Effector memory CD8-positive, alpha-beta T cell (primary cell): Measurements from ENCODE around the gene RIMBP2.

ENCODE experiments used
- ATAC-seq: fragments of 150-1000 bp; cut with Tn5 transposase; replicated peaks from 2 replicates; pipeline ENCODE4 v1.10.0; 2021; ENCODE audit warnings: mild to moderate bottlenecking, moderate library complexity
- DNase-seq, 3 experiments: peaks; one replicate each; pipeline ENCODE4 v3.0.0; 2021
- H3K27ac Mint-ChIP-seq, 2 donors: one replicate each; pipeline ENCODE4 v1.8.0; 2022; ENCODE audit warnings: mild to moderate bottlenecking in 2 of 2, mixed read lengths in 2 of 2, moderate library complexity in 2 of 2
- H3K27me3 Mint-ChIP-seq, 2 donors: one replicate each; pipeline ENCODE4 v1.8.0; 2022; ENCODE audit warnings: mixed read lengths in 2 of 2
- H3K36me3 Mint-ChIP-seq: one replicate; pipeline ENCODE4 v1.8.0; 2022; ENCODE audit warnings: mild to moderate bottlenecking, moderate library complexity, mixed read lengths; ENCODE audit not compliant: insufficient read depth
- H3K4me1 Mint-ChIP-seq, 2 donors: one replicate each; pipeline ENCODE4 v1.8.0; 2022; ENCODE audit warnings: low read depth in 2 of 2, mixed read lengths in 2 of 2
- H3K4me3 Mint-ChIP-seq, 2 donors: one replicate each; pipeline ENCODE4 v1.8.0; 2022; ENCODE audit warnings: mild to moderate bottlenecking in 2 of 2, mixed read lengths in 2 of 2, moderate library complexity in 2 of 2
- H3K9me3 Mint-ChIP-seq, 2 donors: one replicate each; pipeline ENCODE4 v1.8.0; 2022; ENCODE audit warnings: mixed read lengths in 2 of 2

Gene RIMBP2

GRCh38 chr12:130573766-130574165 is 142.3 kb downstream of the RIMBP2 start:
- Mint-ChIP-seq H3K4me1 (no peaks in the 10 kb centered on the region), H3K9me3 (peaks cover 0 to 12% of the 10 kb centered on the region in 2 donors), H3K4me3 (no peak overlapping the region), H3K36me3 (no peaks in the 10 kb centered on the region), H3K27me3 (peaks cover 0 to 8% of the 10 kb centered on the region in 2 donors), H3K27ac (no peak overlapping the region)
- ATAC-seq = no peak
- DNase-seq = no peak

GRCh38 chr12:130573235-130573634 is 142.9 kb downstream of the RIMBP2 start:
- DNase-seq = no peak
- no peaks in the 10 kb centered on the region for H3K4me1 Mint-ChIP-seq
- no peaks in the 10 kb centered on the region for H3K36me3 Mint-ChIP-seq
- H3K27ac Mint-ChIP-seq = no peak overlapping the region
- H3K27me3 Mint-ChIP-seq = peaks cover 0 to 8% of the 10 kb centered on the region in 2 donors
- H3K4me3 Mint-ChIP-seq = no peak overlapping the region
- H3K9me3 Mint-ChIP-seq = peaks cover 0 to 7% of the 10 kb centered on the region in 2 donors
- ATAC-seq = no peak

- H3K27ac Mint-ChIP-seq = no peak overlapping the region
- no peaks in the 10 kb centered on the region for H3K36me3 Mint-ChIP-seq
- H3K27me3 Mint-ChIP-seq = peaks cover 0 to 8% of the 10 kb centered on the region in 2 donors
- DNase-seq (no peak), ATAC-seq (no peak)
- H3K4me3 Mint-ChIP-seq = no peak overlapping the region
- peaks cover 0 to 6% of the 10 kb centered on the region in 2 donors for H3K9me3 Mint-ChIP-seq
- no peaks in the 10 kb centered on the region for H3K4me1 Mint-ChIP-seq
Observed at GRCh38 chr12:130572553-130572952, 143.5 kb downstream of the RIMBP2 start.

GRCh38 chr12:130571734-130572133 is 144.4 kb downstream of the RIMBP2 start:
- Mint-ChIP-seq H3K27ac (no peak overlapping the region), H3K27me3 (peaks cover 0 to 8% of the 10 kb centered on the region in 2 donors), H3K9me3 (peaks cover 0 to 6% of the 10 kb centered on the region in 2 donors), H3K36me3 (no peaks in the 10 kb centered on the region), H3K4me1 (no peaks in the 10 kb centered on the region), H3K4me3 (no peak overlapping the region)
- ATAC-seq = no peak
- no peak for DNase-seq

GRCh38 chr12:130571089-130571488 is 145.0 kb downstream of the RIMBP2 start:
- ATAC-seq = no peak
- no peak for DNase-seq
- no peak overlapping the region for H3K4me3 Mint-ChIP-seq
- H3K27ac Mint-ChIP-seq = no peak overlapping the region
- no peaks in the 10 kb centered on the region for H3K4me1 Mint-ChIP-seq
- H3K36me3 Mint-ChIP-seq = no peaks in the 10 kb centered on the region
- H3K27me3 Mint-ChIP-seq = peaks cover 0 to 8% of the 10 kb centered on the region in 2 donors
- peaks cover 2% of the 10 kb centered on the region in 2 donors for H3K9me3 Mint-ChIP-seq

- Mint-ChIP-seq H3K27ac (no peak overlapping the region), H3K27me3 (no peaks in the 10 kb centered on the region), H3K9me3 (peaks cover 0 to 3% of the 10 kb centered on the region in 2 donors), H3K36me3 (no peaks in the 10 kb centered on the region), H3K4me1 (no peaks in the 10 kb centered on the region), H3K4me3 (no peak overlapping the region)
- DNase-seq = no peak
- no peak for ATAC-seq
Observed at GRCh38 chr12:130569521-130569920, 146.6 kb downstream of the RIMBP2 start.

GRCh38 chr12:130568501-130568900 is 147.6 kb downstream of the RIMBP2 start:
- Mint-ChIP-seq H3K4me1 (no peaks in the 10 kb centered on the region), H3K4me3 (no peak overlapping the region)
- no peak for ATAC-seq

GRCh38 chr12:130568041-130568440 is 148.1 kb downstream of the RIMBP2 start:
- no peak overlapping the region for H3K27ac Mint-ChIP-seq

More at GRCh38 chr12:130568501-130568900, 147.6 kb downstream of the RIMBP2 start:
- H3K36me3 Mint-ChIP-seq = no peaks in the 10 kb centered on the region
- peaks cover 5 to 8% of the 10 kb centered on the region in 2 donors for H3K9me3 Mint-ChIP-seq
- H3K27me3 Mint-ChIP-seq = no peaks in the 10 kb centered on the region
- no peak for DNase-seq
- H3K27ac Mint-ChIP-seq = no peak overlapping the region

GRCh38 chr12:130566446-130567155 is 149.5 kb downstream of the RIMBP2 start:
- Mint-ChIP-seq H3K27me3 (no peaks in the 10 kb centered on the region), H3K9me3 (peaks cover 5 to 8% of the 10 kb centered on the region in 2 donors), H3K36me3 (no peaks in the 10 kb centered on the region), H3K27ac (no peak overlapping the region), H3K4me3 (no peak overlapping the region), H3K4me1 (no peaks in the 10 kb centered on the region)
- DNase-seq (no peak), ATAC-seq (no peak)

More at GRCh38 chr12:130568041-130568440, 148.1 kb downstream of the RIMBP2 start:
- Mint-ChIP-seq H3K9me3 (peaks cover 5 to 8% of the 10 kb centered on the region in 2 donors), H3K4me1 (no peaks in the 10 kb centered on the region), H3K4me3 (no peak overlapping the region), H3K36me3 (no peaks in the 10 kb centered on the region), H3K27me3 (no peaks in the 10 kb centered on the region)
- DNase-seq = no peak
- no peak for ATAC-seq

- H3K4me3 Mint-ChIP-seq = no peak overlapping the region
- H3K4me1 Mint-ChIP-seq = no peaks in the 10 kb centered on the region
- DNase-seq = no peak
- no peak overlapping the region for H3K27ac Mint-ChIP-seq
- H3K9me3 Mint-ChIP-seq = peaks cover 5 to 13% of the 10 kb centered on the region in 2 donors
- no peaks in the 10 kb centered on the region for H3K36me3 Mint-ChIP-seq
- ATAC-seq = no peak
- H3K27me3 Mint-ChIP-seq = peaks cover 0 to 7% of the 10 kb centered on the region in 2 donors
Observed at GRCh38 chr12:130565189-130565588, 150.9 kb downstream of the RIMBP2 start.

- Mint-ChIP-seq H3K36me3 (no peaks in the 10 kb centered on the region), H3K4me1 (no peaks in the 10 kb centered on the region)
- no peak for ATAC-seq
Observed at GRCh38 chr12:130563323-130563722, 152.8 kb downstream of the RIMBP2 start.

GRCh38 chr12:130562716-130563115 is 153.4 kb downstream of the RIMBP2 start:
- Mint-ChIP-seq H3K27ac (no peak overlapping the region), H3K4me3 (no peak overlapping the region), H3K36me3 (no peaks in the 10 kb centered on the region), H3K27me3 (peaks cover 0 to 17% of the 10 kb centered on the region in 2 donors), H3K4me1 (no peaks in the 10 kb centered on the region), H3K9me3 (peaks cover 5 to 14% of the 10 kb centered on the region in 2 donors)
- no peak for ATAC-seq
- no peak for DNase-seq

More at GRCh38 chr12:130563323-130563722, 152.8 kb downstream of the RIMBP2 start:
- H3K9me3 Mint-ChIP-seq = peaks cover 5 to 14% of the 10 kb centered on the region in 2 donors
- H3K27me3 Mint-ChIP-seq = peaks cover 0 to 17% of the 10 kb centered on the region in 2 donors
- H3K4me3 Mint-ChIP-seq = no peak overlapping the region
- no peak overlapping the region for H3K27ac Mint-ChIP-seq
- no peak for DNase-seq

GRCh38 chr12:130560321-130560720 is 155.8 kb downstream of the RIMBP2 start:
- Mint-ChIP-seq H3K27me3 (peaks cover 0 to 29% of the 10 kb centered on the region in 2 donors), H3K4me3 (no peak overlapping the region), H3K9me3 (peaks cover 2 to 14% of the 10 kb centered on the region in 2 donors), H3K4me1 (no peaks in the 10 kb centered on the region), H3K36me3 (no peaks in the 10 kb centered on the region), H3K27ac (no peak overlapping the region)
- no peak for ATAC-seq
- no peak for DNase-seq

GRCh38 chr12:130559806-130560205 is 156.3 kb downstream of the RIMBP2 start:
- ATAC-seq = no peak
- Mint-ChIP-seq H3K4me1 (no peaks in the 10 kb centered on the region), H3K36me3 (no peaks in the 10 kb centered on the region), H3K4me3 (no peak overlapping the region), H3K27ac (no peak overlapping the region), H3K27me3 (peaks cover 0 to 29% of the 10 kb centered on the region in 2 donors), H3K9me3 (peaks cover 2 to 14% of the 10 kb centered on the region in 2 donors)
- no peak for DNase-seq
